ENCODE measurements around the gene TCEAL1. TPM values are rescaled to one million over a fixed set of nuclear protein-coding genes. Genes with fewer than 3 reads are reported as not detected.

TCEAL1 gene
- total and polyA plus RNA-seq, 4 experiments from 2014 or later, result 10.1 to 18.4 (median 10.9) TPM

- Histone ChIP-seq H3K9me3 (ENCODE audit: control insufficient read depth in 1 of 2, low read length in 2 of 2) (no peaks in the 10 kb centered on the region), H3K27ac (ENCODE audit: low read depth, low read length) (no peak overlapping the region), H3K4me3 (ENCODE audit: low read length in 2 of 2) (no peak overlapping the region), H3K4me1 (ENCODE audit: insufficient read depth, low read length) (no peaks in the 10 kb centered on the region), H3K36me3 (ENCODE audit: insufficient read depth, low read length) (no peaks in the 10 kb centered on the region), H3K27me3 (ENCODE audit: insufficient read depth, low read length) (no peaks in the 10 kb centered on the region)
- Mint-ChIP-seq H3K27ac (no peak overlapping the region), H3K36me3 (peaks cover 0 to 3% of the 10 kb centered on the region in 2 donors), H3K4me3 (no peak overlapping the region), H3K27me3 (no peaks in the 10 kb centered on the region), H3K9me3 (no peaks in the 10 kb centered on the region), H3K4me1 (no peaks in the 10 kb centered on the region)
- POLR2A ChIA-PET (ENCODE audit: partially characterized antibody), result no interaction called here
- intact Hi-C loops (cut with micrococcal nuclease), result no loop called here
- CTCF ChIA-PET (ENCODE audit: partially characterized antibody), result no interaction called here
- no peak for DNase-seq
These were observed 12.9 kb upstream of the TCEAL1 start for GRCh38 chrX:103615781-103616371.

DNA sequence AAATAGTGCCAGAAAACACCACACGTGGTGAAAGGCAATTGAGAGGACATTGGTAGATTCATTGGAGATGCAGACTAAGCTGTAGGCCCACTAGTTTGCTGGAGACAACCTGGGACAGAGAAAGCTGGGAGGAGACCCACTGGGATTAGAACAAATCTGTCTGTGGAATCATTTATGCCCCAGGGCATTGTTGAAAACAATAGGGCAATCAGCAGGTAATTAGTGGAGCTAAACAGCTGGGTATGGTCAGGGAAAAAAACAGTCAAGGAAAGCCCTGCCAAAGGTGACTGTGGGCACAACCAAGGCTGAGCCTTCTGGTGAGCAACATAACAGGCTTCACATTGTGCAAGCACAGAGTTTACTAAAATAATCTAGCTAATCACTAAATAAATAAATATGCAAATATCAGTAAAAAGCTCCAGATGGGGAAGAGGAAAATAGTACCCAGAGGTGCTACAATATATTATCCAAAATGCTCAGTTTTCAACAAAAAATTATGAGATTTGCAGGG lies 12.0 kb upstream of the TCEAL1 start:
- H3K36me3 ChIP-seq (ENCODE audit: insufficient read depth, low read length), result no peaks in the 10 kb centered on the region
- POLR2A ChIA-PET (ENCODE audit: partially characterized antibody), result no interaction called here
- no peak overlapping the region for H3K4me3 ChIP-seq (ENCODE audit: low read length in 2 of 2)
- no peaks in the 10 kb centered on the region for H3K27me3 ChIP-seq (ENCODE audit: insufficient read depth, low read length)
- H3K27ac ChIP-seq (ENCODE audit: low read depth, low read length), result no peak overlapping the region
- no peak for DNase-seq
- Mint-ChIP-seq H3K27me3 (no peaks in the 10 kb centered on the region), H3K4me3 (no peak overlapping the region), H3K9me3 (no peaks in the 10 kb centered on the region), H3K4me1 (no peaks in the 10 kb centered on the region), H3K36me3 (peaks cover 0 to 3% of the 10 kb centered on the region in 2 donors), H3K27ac (no peak overlapping the region)
- no peaks in the 10 kb centered on the region for H3K9me3 ChIP-seq (ENCODE audit: control insufficient read depth in 1 of 2, low read length in 2 of 2)
- H3K4me1 ChIP-seq (ENCODE audit: insufficient read depth, low read length), result no peaks in the 10 kb centered on the region
- CTCF ChIA-PET (ENCODE audit: partially characterized antibody), result no interaction called here
- intact Hi-C loops (cut with micrococcal nuclease), result no loop called here

- no peaks in the 10 kb centered on the region for H3K9me3 Mint-ChIP-seq
- no peaks in the 10 kb centered on the region for H3K36me3 ChIP-seq (ENCODE audit: insufficient read depth, low read length)
- no peak for DNase-seq
- peaks cover 6% of the 10 kb centered on the region for H3K4me1 ChIP-seq (ENCODE audit: insufficient read depth, low read length)
- ChIA-PET CTCF (ENCODE audit: partially characterized antibody) (no interaction called here), POLR2A (ENCODE audit: partially characterized antibody) (no interaction called here)
- no peak overlapping the region for H3K4me3 Mint-ChIP-seq
- H3K36me3 Mint-ChIP-seq, result no peaks in the 10 kb centered on the region
- no peak overlapping the region for H3K4me3 ChIP-seq (ENCODE audit: low read length in 2 of 2)
- intact Hi-C loops (cut with micrococcal nuclease), result no loop called here
- no peaks in the 10 kb centered on the region for H3K9me3 ChIP-seq (ENCODE audit: control insufficient read depth in 1 of 2, low read length in 2 of 2)
- H3K27me3 ChIP-seq (ENCODE audit: insufficient read depth, low read length), result no peaks in the 10 kb centered on the region
- H3K27ac Mint-ChIP-seq, result no peak overlapping the region
- peaks cover 4 to 8% (median 7%) of the 10 kb centered on the region in 4 donors for H3K4me1 Mint-ChIP-seq
- H3K27ac ChIP-seq (ENCODE audit: low read depth, low read length), result no peak overlapping the region
- H3K27me3 Mint-ChIP-seq, result no peaks in the 10 kb centered on the region
These were observed 4.7 kb upstream of the TCEAL1 start for GRCh38 chrX:103624111-103624510.

DNA sequence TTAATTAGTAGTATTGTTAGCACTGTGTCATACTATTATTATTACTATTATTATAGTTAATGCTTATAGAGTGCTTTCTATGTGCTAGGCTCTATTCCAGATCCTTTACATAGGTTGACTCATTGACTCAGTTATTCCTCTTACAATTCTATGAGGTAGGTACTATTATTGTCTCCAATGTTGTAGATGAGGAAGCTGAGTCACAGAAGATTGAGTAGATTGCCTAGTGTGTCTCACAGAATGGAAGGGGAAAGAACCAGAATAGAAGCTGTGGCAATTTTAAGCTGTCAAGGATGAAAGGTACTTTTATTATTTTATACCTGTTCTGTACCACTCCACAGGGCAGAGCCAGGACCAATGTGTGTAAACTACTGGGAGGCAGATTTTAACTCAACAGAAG lies 1.9 kb upstream of the TCEAL1 start:
- POLR2A ChIA-PET (ENCODE audit: partially characterized antibody), result no interaction called here
- H3K27me3 ChIP-seq (ENCODE audit: insufficient read depth, low read length), result no peaks in the 10 kb centered on the region
- peaks cover 12% of the 10 kb centered on the region for H3K4me1 ChIP-seq (ENCODE audit: insufficient read depth, low read length)
- CTCF ChIA-PET (ENCODE audit: partially characterized antibody), result no interaction called here
- Mint-ChIP-seq H3K4me3 (peak overlapping the region in 1 of 8 donors; percentile 30), H3K4me1 (peaks cover 7 to 17% (median 14%) of the 10 kb centered on the region in 4 donors), H3K27ac (peak overlapping the region in 2 of 7 donors; percentile 37 to 44), H3K9me3 (no peaks in the 10 kb centered on the region), H3K27me3 (no peaks in the 10 kb centered on the region), H3K36me3 (peaks cover 0 to 3% of the 10 kb centered on the region in 2 donors)
- H3K9me3 ChIP-seq (ENCODE audit: control insufficient read depth in 1 of 2, low read length in 2 of 2), result no peaks in the 10 kb centered on the region
- no peak overlapping the region for H3K27ac ChIP-seq (ENCODE audit: low read depth, low read length)
- DNase-seq, result no peak
- no peak overlapping the region for H3K4me3 ChIP-seq (ENCODE audit: low read length in 2 of 2)
- H3K36me3 ChIP-seq (ENCODE audit: insufficient read depth, low read length), result no peaks in the 10 kb centered on the region
- intact Hi-C loops (cut with micrococcal nuclease), result no loop called here

- Mint-ChIP-seq H3K4me3 (peak overlapping the region; percentile 75 to 94 (median 84)), H3K36me3 (peaks cover 0 to 3% of the 10 kb centered on the region in 2 donors), H3K27ac (peak overlapping the region; percentile 41 to 95 (median 86)), H3K9me3 (no peaks in the 10 kb centered on the region), H3K4me1 (peaks cover 7 to 17% (median 13%) of the 10 kb centered on the region in 4 donors), H3K27me3 (no peaks in the 10 kb centered on the region)
- Histone ChIP-seq H3K4me3 (ENCODE audit: low read length in 2 of 2) (peak overlapping the region; percentile 36 to 67), H3K4me1 (ENCODE audit: insufficient read depth, low read length) (peaks cover 12% of the 10 kb centered on the region), H3K27ac (ENCODE audit: low read depth, low read length) (peak overlapping the region; percentile 64), H3K27me3 (ENCODE audit: insufficient read depth, low read length) (no peaks in the 10 kb centered on the region), H3K9me3 (ENCODE audit: control insufficient read depth in 1 of 2, low read length in 2 of 2) (no peaks in the 10 kb centered on the region), H3K36me3 (ENCODE audit: insufficient read depth, low read length) (no peaks in the 10 kb centered on the region)
- intact Hi-C loops (cut with micrococcal nuclease), result loop anchor here (2.0 kb wide), 2 partner anchors 21 to 57 kb away; partner anchors contain the start of gene MORF4L2
- DNase-seq, result peak; percentile 6 to 34 (median 10)
- ChIA-PET POLR2A (ENCODE audit: partially characterized antibody) (interaction anchor here (1.7 kb wide), 1 partner anchor 57 kb away, joined by 6 read pairs; no protein-coding TSS in a partner anchor), CTCF (ENCODE audit: partially characterized antibody) (no interaction called here)
These were observed 769 bp downstream of the TCEAL1 start for GRCh38 chrX:103629318-103630170.

GRCh38 chrX:103630171-103630511 lies 1.4 kb downstream of the TCEAL1 start:
- Histone ChIP-seq H3K27ac (ENCODE audit: low read depth, low read length) (peak overlapping the region; percentile 64), H3K9me3 (ENCODE audit: control insufficient read depth in 1 of 2, low read length in 2 of 2) (no peaks in the 10 kb centered on the region), H3K4me1 (ENCODE audit: insufficient read depth, low read length) (peaks cover 12% of the 10 kb centered on the region), H3K4me3 (ENCODE audit: low read length in 2 of 2) (peak overlapping the region in 1 of 2 donors; percentile 67), H3K27me3 (ENCODE audit: insufficient read depth, low read length) (no peaks in the 10 kb centered on the region), H3K36me3 (ENCODE audit: insufficient read depth, low read length) (no peaks in the 10 kb centered on the region)
- Mint-ChIP-seq H3K36me3 (peaks cover 0 to 3% of the 10 kb centered on the region in 2 donors), H3K27ac (peak overlapping the region in 3 of 7 donors; percentile 1 to 95 (median 72)), H3K4me1 (peaks cover 7 to 17% (median 12%) of the 10 kb centered on the region in 4 donors), H3K27me3 (peaks cover 0 to 1% of the 10 kb centered on the region in 2 donors), H3K9me3 (no peaks in the 10 kb centered on the region), H3K4me3 (peak overlapping the region; percentile 75 to 94 (median 84))
- POLR2A ChIA-PET (ENCODE audit: partially characterized antibody), result interaction anchor here (1.7 kb wide), 1 partner anchor 57 kb away, joined by 6 read pairs; no protein-coding TSS in a partner anchor
- intact Hi-C loops (cut with micrococcal nuclease), result no loop called here
- CTCF ChIA-PET (ENCODE audit: partially characterized antibody), result no interaction called here
- no peak for DNase-seq

DNA sequence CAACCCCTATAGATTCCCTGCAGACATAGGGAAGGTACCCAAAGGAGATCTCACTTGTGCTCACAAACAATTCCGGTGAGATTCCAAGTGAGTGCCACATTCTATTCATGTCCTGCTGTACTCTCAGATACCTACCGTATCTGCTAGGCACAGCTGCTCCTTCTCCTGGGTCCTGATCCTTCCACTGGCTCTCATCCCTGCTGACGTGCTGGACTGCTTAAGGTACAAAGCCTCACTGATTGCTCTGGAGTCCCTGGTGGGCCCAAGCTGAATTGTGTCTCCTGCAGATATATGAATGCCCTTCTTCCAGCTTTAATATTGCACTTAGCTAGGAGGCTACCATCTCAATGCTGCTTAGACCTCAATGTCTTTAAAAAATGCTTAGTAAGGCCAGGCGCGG lies 2.4 kb downstream of the TCEAL1 start:
- H3K9me3 Mint-ChIP-seq, result no peaks in the 10 kb centered on the region
- no peaks in the 10 kb centered on the region for H3K27me3 ChIP-seq (ENCODE audit: insufficient read depth, low read length)
- no peak for DNase-seq
- no peaks in the 10 kb centered on the region for H3K9me3 ChIP-seq (ENCODE audit: control insufficient read depth in 1 of 2, low read length in 2 of 2)
- peaks cover 7 to 17% (median 12%) of the 10 kb centered on the region in 4 donors for H3K4me1 Mint-ChIP-seq
- H3K4me3 Mint-ChIP-seq, result no peak overlapping the region
- CTCF ChIA-PET (ENCODE audit: partially characterized antibody), result no interaction called here
- H3K27ac ChIP-seq (ENCODE audit: low read depth, low read length), result no peak overlapping the region
- peaks cover 0 to 3% of the 10 kb centered on the region in 2 donors for H3K36me3 Mint-ChIP-seq
- POLR2A ChIA-PET (ENCODE audit: partially characterized antibody), result no interaction called here
- no peak overlapping the region for H3K27ac Mint-ChIP-seq
- no peaks in the 10 kb centered on the region for H3K36me3 ChIP-seq (ENCODE audit: insufficient read depth, low read length)
- peaks cover 0 to 1% of the 10 kb centered on the region in 2 donors for H3K27me3 Mint-ChIP-seq
- H3K4me3 ChIP-seq (ENCODE audit: low read length in 2 of 2), result no peak overlapping the region
- intact Hi-C loops (cut with micrococcal nuclease), result no loop called here
- H3K4me1 ChIP-seq (ENCODE audit: insufficient read depth, low read length), result peaks cover 12% of the 10 kb centered on the region
